H1 (cell line): Measurements from ENCODE around the gene BCL2L11. TPM values are rescaled to one million over a fixed set of nuclear protein-coding genes. Genes with fewer than 3 reads are reported as not detected.

ENCODE experiments used
- CTCF ChIA-PET: fragments of 300-600 bp; sonication (Branson Sonifier 250); formaldehyde crosslinking; loops from one replicate; lab custom pipeline; 2021; ENCODE audit not compliant: partially characterized antibody; lab: Charles Lee
- POLR2A ChIA-PET: fragments of 300-600 bp; sonication (Branson Sonifier 250); formaldehyde crosslinking; loops from one replicate; lab custom pipeline; 2021; ENCODE audit warnings: inconsistent platforms; ENCODE audit not compliant: partially characterized antibody; lab: Charles Lee
- DNase-seq, 2 experiments: peaks; one replicate each; pipeline versions ENCODE4 v3.0.0 to v3.0.0-alpha.2; 2010 to 2022; ENCODE audit warnings: low spot score in 2 of 2, low read depth in 1 of 2, mixed read lengths in 1 of 2
- FAIRE-seq: peaks from 2 replicates; lab custom pipeline; 2011; peaks lifted over from hg19 to GRCh38; lab: Jason Lieb, UNC
- H2AFZ ChIP-seq: 2 replicates; pipeline ENCODE4 v1.8.1; 2012; ENCODE audit warnings: low read length, inconsistent platforms
- H2AK5ac ChIP-seq: 2 replicates; pipeline ENCODE4 v1.6.1; 2013; ENCODE audit warnings: low read depth, low read length
- H2BK120ac ChIP-seq: replicated peaks from 2 replicates; pipeline ENCODE3; 2013; ENCODE audit warnings: low read depth, low read length, inconsistent platforms
- H2BK12ac ChIP-seq: 2 replicates; pipeline ENCODE4 v1.6.1; 2013; ENCODE audit warnings: low read depth, low read length
- H2BK15ac ChIP-seq: 2 replicates; pipeline ENCODE4 v1.6.1; 2013; ENCODE audit warnings: low read length
- H2BK20ac ChIP-seq: 2 replicates; pipeline ENCODE4 v1.6.1; 2013; ENCODE audit warnings: low read length
- H2BK5ac ChIP-seq: 2 replicates; pipeline ENCODE4 v1.6.1; 2013; ENCODE audit warnings: low read depth, low read length
- H3K14ac ChIP-seq: 2 replicates; pipeline ENCODE4 v1.6.1; 2013; ENCODE audit warnings: inconsistent platforms; ENCODE audit not compliant: insufficient read length
- H3K18ac ChIP-seq: 2 replicates; pipeline ENCODE4 v1.6.1; 2013; ENCODE audit warnings: low read length; ENCODE audit errors: extremely low read depth
- H3K23ac ChIP-seq: 2 replicates; pipeline ENCODE4 v1.6.1; 2013; ENCODE audit warnings: inconsistent platforms; ENCODE audit not compliant: insufficient read length
- H3K23me2 ChIP-seq: 2 replicates; pipeline ENCODE4 v1.6.1; 2013; ENCODE audit warnings: low read depth, low read length
- H3K27ac ChIP-seq: 2 replicates; pipeline ENCODE4 v1.6.1; 2011; ENCODE audit warnings: low read depth, low read length, inconsistent platforms
- H3K27me3 ChIP-seq, 4 experiments: replicated peaks in 1 of 4; 1 replicate in 1 of 4; 2 replicates in 3 of 4; pipeline versions ENCODE4 v1.6.1 to v1.8.1; 2011 to 2013; ENCODE audit warnings: low read length in 3 of 4, mild to moderate bottlenecking in 3 of 4, inconsistent platforms in 2 of 4, mixed read lengths in 2 of 4, moderate library complexity in 1 of 4; ENCODE audit not compliant: control insufficient read depth in 3 of 4, insufficient read depth in 3 of 4; ENCODE audit errors: extremely low read depth in 1 of 4
- H3K36me3 ChIP-seq, 4 experiments: 2 replicates each; pipeline versions ENCODE4 v1.6.1 to v1.8.1; 2011 to 2013; ENCODE audit warnings: mild to moderate bottlenecking in 4 of 4, low read length in 3 of 4, moderate library complexity in 2 of 4, control low read depth in 1 of 4, inconsistent platforms in 1 of 4; ENCODE audit not compliant: insufficient read depth in 4 of 4, control insufficient read depth in 2 of 4
- H3K4ac ChIP-seq: replicated peaks from 2 replicates; pipeline ENCODE3; 2013; ENCODE audit warnings: low read length, low read depth, mixed read lengths, inconsistent platforms; ENCODE audit not compliant: insufficient read length
- H3K4me1 ChIP-seq, 4 experiments: replicated peaks in 1 of 4; 1 replicate in 1 of 4; 2 replicates in 3 of 4; pipeline versions ENCODE4 v1.6.1 to v1.8.1; 2011 to 2013; ENCODE audit warnings: low read length in 3 of 4, inconsistent platforms in 2 of 4, mixed read lengths in 1 of 4; ENCODE audit not compliant: insufficient read depth in 4 of 4, control insufficient read depth in 3 of 4
- H3K4me2 ChIP-seq, 2 experiments: 2 replicates each; pipeline versions ENCODE4 v1.6.1 to v1.8.1; 2011 to 2013; ENCODE audit warnings: low read depth in 2 of 2, low read length in 2 of 2, control low read depth in 1 of 2, inconsistent platforms in 1 of 2, mild to moderate bottlenecking in 1 of 2; ENCODE audit not compliant: insufficient read depth in 1 of 2
- H3K4me3 ChIP-seq, 4 experiments: fragments of 200-600, 300-600 bp in 1 of 4; sonication (generic), shearing (Covaris generic), sonication (Bioruptor Twin) in 1 of 4; 2 replicates each; pipeline versions ENCODE4 v1.5.1 to v1.8.1; 2011 to 2016; ENCODE audit warnings: low read length in 4 of 4, low read depth in 3 of 4, control low read depth in 2 of 4, inconsistent platforms in 2 of 4, mild to moderate bottlenecking in 2 of 4, mixed read lengths in 1 of 4, moderate library complexity in 1 of 4; ENCODE audit not compliant: insufficient read depth in 2 of 4; ENCODE audit errors: extremely low read depth in 1 of 4
- H3K56ac ChIP-seq: replicated peaks from 2 replicates; pipeline ENCODE3; 2013; ENCODE audit warnings: low read depth, mild to moderate bottlenecking, mixed read lengths, low read length, inconsistent platforms; ENCODE audit not compliant: insufficient read length
- H3K79me1 ChIP-seq: 2 replicates; pipeline ENCODE4 v1.6.1; 2013; ENCODE audit warnings: low read depth, low read length, control low read depth
- H3K79me2 ChIP-seq, 2 experiments: 2 replicates each; pipeline versions ENCODE4 v1.6.1 to v1.8.1; 2012 to 2013; ENCODE audit warnings: low read length in 2 of 2, mild to moderate bottlenecking in 2 of 2, inconsistent platforms in 1 of 2; ENCODE audit not compliant: insufficient read depth in 2 of 2, control insufficient read depth in 1 of 2
- H3K9ac ChIP-seq, 4 experiments: replicated peaks in 1 of 4; 1 replicate in 1 of 4; 2 replicates in 3 of 4; pipeline versions ENCODE4 v1.6.1 to v1.8.1; 2011 to 2013; ENCODE audit warnings: low read depth in 3 of 4, low read length in 3 of 4, control low read depth in 2 of 4, mild to moderate bottlenecking in 2 of 4, moderate library complexity in 2 of 4, inconsistent platforms in 1 of 4; ENCODE audit errors: extremely low read depth in 1 of 4
- H3K9me3 ChIP-seq, 2 experiments: 2 replicates each; pipeline versions ENCODE4 v1.6.1 to v1.8.1; 2012 to 2013; ENCODE audit warnings: mild to moderate bottlenecking in 2 of 2, moderate library complexity in 2 of 2, control low read depth in 1 of 2, inconsistent platforms in 1 of 2, low read depth in 1 of 2, low read length in 1 of 2, mixed read lengths in 1 of 2; ENCODE audit not compliant: insufficient read depth in 2 of 2
- H4K20me1 ChIP-seq, 2 experiments: replicated peaks in 1 of 2; 2 replicates each; pipeline versions ENCODE3 to v1.8.1; 2011 to 2013; ENCODE audit warnings: inconsistent platforms in 2 of 2, low read length in 2 of 2, mild to moderate bottlenecking in 1 of 2; ENCODE audit not compliant: insufficient read depth in 2 of 2, control insufficient read depth in 1 of 2
- H4K5ac ChIP-seq: 2 replicates; pipeline ENCODE4 v1.6.1; 2013; ENCODE audit warnings: low read length, low read depth, mixed read lengths, inconsistent platforms; ENCODE audit not compliant: insufficient read length
- H4K8ac ChIP-seq: 2 replicates; pipeline ENCODE4 v1.8.0; 2013; ENCODE audit warnings: mild to moderate bottlenecking, moderate library complexity, low read length, inconsistent platforms; ENCODE audit not compliant: insufficient read depth; ENCODE audit errors: extremely low read depth
- H4K91ac ChIP-seq: replicated peaks from 2 replicates; pipeline ENCODE3; 2013; ENCODE audit warnings: low read length, mixed read lengths, inconsistent platforms; ENCODE audit not compliant: insufficient read length
- BACH1 ChIP-seq: IDR thresholded peaks from 2 replicates; pipeline ENCODE4 v1.6.1; 2012; ENCODE audit warnings: low read length, improper control_type of control experiment
- CBX8 ChIP-seq: fragments of 300-800, 300-1000 bp; sonication (generic); IDR thresholded peaks from 2 replicates; pipeline ENCODE4 v1.7.1; 2016; ENCODE audit warnings: low read depth, low read length, borderline replicate concordance
- CREB1 ChIP-seq: IDR thresholded peaks from 2 replicates; pipeline ENCODE4 v1.6.1; 2012; ENCODE audit warnings: inconsistent platforms
- SAP30 ChIP-seq: fragments of 300-600 bp; sonication (generic); IDR thresholded peaks from 2 replicates; pipeline ENCODE4 v1.7.1; 2012; ENCODE audit warnings: low read length, moderate library complexity, mild to moderate bottlenecking, inconsistent platforms; ENCODE audit not compliant: insufficient read depth, insufficient replicate concordance
- SRF ChIP-seq: IDR thresholded peaks from 2 replicates; pipeline ENCODE4 v1.6.1; 2011; ENCODE audit warnings: mild to moderate bottlenecking, low read depth, low read length, moderate library complexity
- WGBS, 2 experiments: shearing (Covaris generic) in 1 of 2; methylation state at CpG; one replicate each; pipeline versions ENCODE4 v1.1.6 to v1.1.7; 2013 to 2015; ENCODE audit warnings: low lambda C conversion rate in 2 of 2, mixed read lengths in 2 of 2, inconsistent platforms in 1 of 2, low coverage in 1 of 2, missing lambda C conversion rate in 1 of 2; ENCODE audit not compliant: insufficient replicate concordance in 2 of 2, insufficient coverage in 1 of 2, insufficient read length in 1 of 2; ENCODE audit errors: extremely low coverage in 1 of 2, missing lambda C conversion rate in 1 of 2; 5-methylcytosine and 5-hydroxymethylcytosine counted together
- polyA plus RNA-seq, 7 experiments: library from polyadenylated mRNA; depleted of rRNA in 3 of 7; stranded (reverse) in 5 of 7; unstranded in 2 of 7; fragments of >200 nt in 5 of 7; fragments of 200-250 nt in 2 of 7; gene quantifications; 1 replicate in 5 of 7; 2 replicates in 1 of 7; 4 replicates in 1 of 7; pipeline versions ENCODE4 v1.2.1 to v1.2.3, GENCODE V29; 2011 to 2013; ENCODE audit warnings: missing spikeins in 2 of 7, mixed read lengths in 2 of 7
- total RNA-seq: library from RNA; stranded (reverse); fragmentation: NEBNext Ultra II Directional; extraction: Animal tissue kit (Norgen Biotek cat#: 25700); gene quantifications from 2 replicates; pipeline ENCODE4 v1.2.1, GENCODE V29; 2021

The BCL2L11 gene
- total and polyA plus RNA-seq, 2 of the 8 experiments (the other 6 are each of a cell fraction or from before 2014, with no cell fraction given), result 7.5 to 22.9 TPM

GRCh38 chr2:111168528-111169239, 48.0 kb downstream of the BCL2L11 start:
- DNase-seq (no peak), FAIRE-seq (no peak)
- Histone ChIP-seq H4K8ac (no peak overlapping the region), H3K18ac (no peak overlapping the region), H2AFZ (no peak overlapping the region), H3K79me2 (no peaks in the 10 kb centered on the region), H2BK12ac (no peak overlapping the region; the same call in 1 of the 2 replicates), H4K5ac (no peak overlapping the region), H3K79me1 (no peaks in the 10 kb centered on the region), H3K4ac (no peak overlapping the region), H3K4me1 (peaks cover 0 to 15% (median 3%) of the 10 kb centered on the region in 4 experiments; a peak in 6 of 7 replicates), H3K27ac (no peak overlapping the region), H3K9ac (no peak overlapping the region), H3K27me3 (no peaks in the 10 kb centered on the region; a peak in 2 of 7 replicates), H3K23me2 (no peaks in the 10 kb centered on the region), H3K36me3 (peaks cover 0 to 23% (median 5%) of the 10 kb centered on the region in 4 experiments; a peak in 3 of 8 replicates), H2BK15ac (peak overlapping the region; percentile 76; the same call in 1 of the 2 replicates), H3K14ac (no peak overlapping the region), H2AK5ac (no peak overlapping the region), H4K20me1 (peaks cover 0 to 2% of the 10 kb centered on the region in 2 experiments), H3K56ac (no peak overlapping the region), H3K4me2 (no peak overlapping the region), H3K9me3 (no peaks in the 10 kb centered on the region), H4K91ac (no peak overlapping the region), H2BK120ac (no peak overlapping the region), H2BK5ac (no peak overlapping the region; the same call in 1 of the 2 replicates), H2BK20ac (no peak overlapping the region), H3K4me3 (no peak overlapping the region), H3K23ac (no peak overlapping the region)
- ChIA-PET POLR2A (interaction anchor here (0.8 to 2.6 kb wide), 6 partner anchors 9 to 52 kb away, joined by 3 to 7 read pairs (median 4); partner anchors contain the start of gene BCL2L11), CTCF (interaction anchor here (0.6 to 1.4 kb wide), 2 partner anchors 18 to 52 kb away, joined by 3 read pairs; no protein-coding TSS in a partner anchor)
- WGBS, 2 experiments, result 94% methylated on average over 9 of the region's 9 CpGs; no CpG with 5 or more reads in 1 of the 2 experiments
- TF ChIP-seq SRF (no peak), CREB1 (no peak), BACH1 (peak; percentile 92), CBX8 (no peak), SAP30 (no peak)
